ENCODE measurements around the gene FMN2.

GRCh38 chr1:240462766-240463395 lies 371.2 kb downstream of the FMN2 start:
- no peak for TF ChIP-seq POLR2AphosphoS5 (IDR thresholded peaks at IDR 0.05; ENCODE audit: low read depth, low read length)
- TF ChIP-seq FOXP2 (optimal IDR thresholded peaks at IDR 0.05; ENCODE audit: borderline replicate concordance, extremely low read depth, extremely low read length, insufficient read depth) = no peak

Measured in PFSK-1 (cell line).